ENCODE measurements around the gene SOS1. TPM values are rescaled to one million over a fixed set of nuclear protein-coding genes. Genes with fewer than 3 reads are reported as not detected.

The SOS1 gene
- total RNA-seq, 4 donors from 2014 or later: 55.9 to 80.8 (median 63.2) TPM

DNA sequence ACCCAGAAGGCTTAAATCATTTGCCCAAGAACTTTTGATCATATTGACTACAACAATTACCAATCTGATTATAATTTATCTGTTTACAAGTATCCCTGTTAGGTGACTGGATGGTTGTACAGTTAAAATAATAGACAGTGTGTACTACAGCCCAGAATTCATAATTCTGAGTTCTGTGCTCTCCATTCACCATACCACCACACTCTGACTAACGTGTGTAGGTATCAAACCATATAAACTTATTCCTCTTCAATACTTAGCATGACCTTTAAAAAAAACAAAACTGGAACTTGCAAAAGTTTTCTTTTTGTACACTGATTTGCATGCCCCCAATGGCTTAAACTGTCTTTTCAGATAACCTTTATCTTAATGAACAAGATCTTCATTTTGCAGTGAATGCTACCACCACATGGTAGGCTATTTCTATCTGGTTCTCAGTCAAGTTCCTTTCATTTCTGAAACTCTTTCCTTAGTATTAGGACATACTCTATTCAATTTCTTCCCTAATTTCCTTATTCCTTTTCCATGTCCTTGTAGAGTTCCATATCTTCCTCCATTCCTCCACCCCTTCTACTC is 50.9 kb downstream of the SOS1 start:
- Histone ChIP-seq H3K4me3 (replicated peaks in 1 of 3) (no peak overlapping the region), H3K36me3 (no peaks in the 10 kb centered on the region), H3K27me3 (no peaks in the 10 kb centered on the region), H3K4me1 (peaks cover 0 to 6% of the 10 kb centered on the region in 2 donors), H3K27ac (no peak overlapping the region), H3K9me3 (no peaks in the 10 kb centered on the region)
- TF ChIP-seq POLR2A (IDR thresholded peaks at IDR 0.05): no peak
- WGBS, 2 donors: 93 to 98% methylated on average over 1 of the region's 1 CpG
- DNase-seq: no peak
- intact Hi-C loops (cut with DNase I): loop anchor here (10.0 kb wide), 1 partner anchor 55 kb away; the partner anchor contains the start of gene SOS1

DNA sequence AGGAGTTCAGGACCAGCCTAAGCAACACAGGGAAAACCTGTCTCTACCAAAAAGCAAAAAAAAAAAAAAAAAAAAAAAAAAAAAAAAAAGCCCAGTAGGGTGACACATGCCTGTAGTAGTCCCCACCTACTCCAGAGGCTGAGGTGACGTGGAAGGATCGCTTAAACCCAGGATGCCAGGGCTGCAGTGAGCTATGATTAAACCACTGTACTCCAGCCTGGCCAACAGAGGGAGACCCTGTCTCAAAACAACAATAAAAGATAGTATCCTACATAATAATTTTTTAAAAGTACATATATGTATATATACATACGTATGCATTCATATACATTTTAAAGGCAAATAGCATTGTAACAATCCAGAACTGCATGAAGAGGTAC is 51.7 kb downstream of the SOS1 start:
- H3K9me3 ChIP-seq: no peaks in the 10 kb centered on the region
- no peak for DNase-seq
- 92 to 97% methylated on average over 3 of the region's 3 CpGs for WGBS, 2 donors
- H3K36me3 ChIP-seq: no peaks in the 10 kb centered on the region
- TF ChIP-seq, protein P1, sequence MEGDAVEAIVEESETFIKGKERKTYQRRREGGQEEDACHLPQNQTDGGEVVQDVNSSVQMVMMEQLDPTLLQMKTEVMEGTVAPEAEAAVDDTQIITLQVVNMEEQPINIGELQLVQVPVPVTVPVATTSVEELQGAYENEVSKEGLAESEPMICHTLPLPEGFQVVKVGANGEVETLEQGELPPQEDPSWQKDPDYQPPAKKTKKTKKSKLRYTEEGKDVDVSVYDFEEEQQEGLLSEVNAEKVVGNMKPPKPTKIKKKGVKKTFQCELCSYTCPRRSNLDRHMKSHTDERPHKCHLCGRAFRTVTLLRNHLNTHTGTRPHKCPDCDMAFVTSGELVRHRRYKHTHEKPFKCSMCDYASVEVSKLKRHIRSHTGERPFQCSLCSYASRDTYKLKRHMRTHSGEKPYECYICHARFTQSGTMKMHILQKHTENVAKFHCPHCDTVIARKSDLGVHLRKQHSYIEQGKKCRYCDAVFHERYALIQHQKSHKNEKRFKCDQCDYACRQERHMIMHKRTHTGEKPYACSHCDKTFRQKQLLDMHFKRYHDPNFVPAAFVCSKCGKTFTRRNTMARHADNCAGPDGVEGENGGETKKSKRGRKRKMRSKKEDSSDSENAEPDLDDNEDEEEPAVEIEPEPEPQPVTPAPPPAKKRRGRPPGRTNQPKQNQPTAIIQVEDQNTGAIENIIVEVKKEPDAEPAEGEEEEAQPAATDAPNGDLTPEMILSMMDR (IDR thresholded peaks at IDR 0.05): no peak
- TF ChIP-seq POLR2A (IDR thresholded peaks at IDR 0.05): no peak
- intact Hi-C loops (cut with DNase I): no loop called here
- no peak overlapping the region for H3K27ac ChIP-seq
- H3K4me3 ChIP-seq (replicated peaks in 1 of 3): no peak overlapping the region
- H3K27me3 ChIP-seq: no peaks in the 10 kb centered on the region
- H3K4me1 ChIP-seq: peaks cover 0 to 6% of the 10 kb centered on the region in 2 donors

DNA sequence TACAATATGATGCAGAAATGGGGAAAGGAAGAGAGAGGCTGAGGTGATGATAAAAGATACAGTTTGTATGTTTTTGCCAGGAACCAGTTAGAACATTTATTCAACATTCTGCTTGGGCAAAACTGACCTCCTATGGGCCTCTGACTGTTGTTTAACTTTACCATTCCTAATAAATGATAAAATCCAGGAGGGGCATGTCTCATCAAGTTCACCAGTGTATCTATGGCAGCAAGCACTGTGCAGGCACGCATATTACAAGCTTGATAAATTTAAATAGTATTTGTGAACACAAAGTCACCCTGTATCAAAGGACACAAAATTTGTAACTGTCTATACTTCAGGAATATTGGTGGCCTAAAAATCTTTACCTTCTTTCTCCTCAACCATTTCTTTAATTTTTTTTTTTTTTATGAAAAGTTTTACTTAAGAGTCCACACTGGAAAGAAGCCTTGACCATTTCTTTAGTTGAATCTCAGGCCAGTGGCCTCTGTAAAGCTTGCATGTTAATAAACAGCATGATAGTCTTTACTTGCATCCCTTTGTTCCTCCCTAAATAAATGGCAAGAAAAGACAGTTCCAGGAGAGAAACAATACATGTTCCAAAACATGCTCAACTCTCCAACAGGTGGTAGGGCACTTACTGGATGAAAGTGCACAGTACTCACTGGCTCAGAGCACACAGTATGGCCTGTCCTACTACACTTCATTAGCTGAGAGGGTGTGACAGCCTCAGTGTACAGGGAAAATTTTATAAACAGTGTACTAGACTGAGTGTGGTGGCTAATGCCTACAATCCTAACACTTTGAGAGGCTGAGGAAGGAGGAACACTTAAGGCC is 52.3 kb downstream of the SOS1 start:
- no peaks in the 10 kb centered on the region for H3K36me3 ChIP-seq
- no peak overlapping the region for H3K27ac ChIP-seq
- no peak overlapping the region for H3K4me3 ChIP-seq (replicated peaks in 1 of 3)
- H3K9me3 ChIP-seq: no peaks in the 10 kb centered on the region
- peaks cover 0 to 1% of the 10 kb centered on the region in 2 donors for H3K4me1 ChIP-seq
- DNase-seq: no peak
- TF ChIP-seq, protein P1 (IDR thresholded peaks at IDR 0.05): no peak
- TF ChIP-seq POLR2A (IDR thresholded peaks at IDR 0.05): no peak
- no peaks in the 10 kb centered on the region for H3K27me3 ChIP-seq
- intact Hi-C loops (cut with DNase I): no loop called here
- WGBS, 2 donors: 92 to 98% methylated on average over 1 of the region's 1 CpG

DNA sequence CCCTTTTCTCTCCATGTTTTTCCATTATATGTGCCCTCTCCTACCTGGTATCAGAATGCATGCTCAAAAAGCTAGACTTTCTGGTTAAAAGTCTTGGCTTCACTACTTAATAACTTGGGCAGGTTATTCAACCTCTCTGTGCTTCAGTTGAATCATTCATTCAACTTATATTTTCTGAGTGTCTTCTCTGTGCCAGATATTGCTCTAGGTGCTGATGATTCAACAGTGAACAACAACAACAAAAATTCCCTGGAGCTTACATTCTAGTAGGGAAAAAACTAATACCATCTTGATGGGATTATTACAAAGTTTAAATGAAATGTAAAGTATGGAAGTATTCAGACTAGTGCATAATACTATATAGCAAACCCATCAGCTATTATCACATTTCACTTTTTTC is 55.2 kb downstream of the SOS1 start:
- no peak for TF ChIP-seq POLR2A (IDR thresholded peaks at IDR 0.05)
- TF ChIP-seq, protein P1 (IDR thresholded peaks at IDR 0.05): no peak
- no peak for DNase-seq
- Histone ChIP-seq H3K36me3 (no peaks in the 10 kb centered on the region), H3K4me3 (replicated peaks in 1 of 3) (no peak overlapping the region), H3K4me1 (no peaks in the 10 kb centered on the region), H3K27me3 (no peaks in the 10 kb centered on the region), H3K27ac (no peak overlapping the region), H3K9me3 (no peaks in the 10 kb centered on the region)
- intact Hi-C loops (cut with DNase I): no loop called here

DNA sequence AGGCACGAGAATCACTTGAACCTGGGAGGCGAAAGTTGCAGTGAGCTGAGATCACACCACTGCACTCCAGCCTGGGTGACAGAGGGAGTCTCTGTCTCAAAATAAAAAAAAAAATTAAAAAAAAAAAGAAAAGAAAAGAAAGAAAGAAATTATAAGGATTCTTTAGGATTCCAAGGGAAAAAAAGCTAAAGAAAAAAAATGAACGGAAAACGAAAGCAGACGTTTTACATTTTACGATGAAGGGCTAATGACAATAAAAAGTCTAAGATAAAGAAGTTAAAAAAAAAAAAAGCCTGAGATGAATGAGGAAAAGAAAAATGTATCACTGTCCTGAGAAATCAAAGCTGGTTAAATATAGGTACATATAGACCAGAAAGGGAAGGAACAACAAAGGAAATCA is 58.5 kb downstream of the SOS1 start:
- no peaks in the 10 kb centered on the region for H3K36me3 ChIP-seq
- no peak overlapping the region for H3K27ac ChIP-seq
- WGBS, 2 donors: 94 to 98% methylated on average over 6 of the region's 6 CpGs
- H3K4me3 ChIP-seq (replicated peaks in 1 of 3): no peak overlapping the region
- no peaks in the 10 kb centered on the region for H3K9me3 ChIP-seq
- TF ChIP-seq POLR2A (IDR thresholded peaks at IDR 0.05): no peak
- TF ChIP-seq, protein P1 (IDR thresholded peaks at IDR 0.05): no peak
- intact Hi-C loops (cut with DNase I): no loop called here
- H3K4me1 ChIP-seq: no peaks in the 10 kb centered on the region
- H3K27me3 ChIP-seq: no peaks in the 10 kb centered on the region
- DNase-seq: no peak
